ENCODE data around the gene COL17A1. TPM values are rescaled to one million over a fixed set of nuclear protein-coding genes. Genes with fewer than 3 reads are reported as not detected.

The COL17A1 gene
- total and polyA plus RNA-seq, 2 experiments from 2014 or later = 1.1 to 1.3 TPM

DNA sequence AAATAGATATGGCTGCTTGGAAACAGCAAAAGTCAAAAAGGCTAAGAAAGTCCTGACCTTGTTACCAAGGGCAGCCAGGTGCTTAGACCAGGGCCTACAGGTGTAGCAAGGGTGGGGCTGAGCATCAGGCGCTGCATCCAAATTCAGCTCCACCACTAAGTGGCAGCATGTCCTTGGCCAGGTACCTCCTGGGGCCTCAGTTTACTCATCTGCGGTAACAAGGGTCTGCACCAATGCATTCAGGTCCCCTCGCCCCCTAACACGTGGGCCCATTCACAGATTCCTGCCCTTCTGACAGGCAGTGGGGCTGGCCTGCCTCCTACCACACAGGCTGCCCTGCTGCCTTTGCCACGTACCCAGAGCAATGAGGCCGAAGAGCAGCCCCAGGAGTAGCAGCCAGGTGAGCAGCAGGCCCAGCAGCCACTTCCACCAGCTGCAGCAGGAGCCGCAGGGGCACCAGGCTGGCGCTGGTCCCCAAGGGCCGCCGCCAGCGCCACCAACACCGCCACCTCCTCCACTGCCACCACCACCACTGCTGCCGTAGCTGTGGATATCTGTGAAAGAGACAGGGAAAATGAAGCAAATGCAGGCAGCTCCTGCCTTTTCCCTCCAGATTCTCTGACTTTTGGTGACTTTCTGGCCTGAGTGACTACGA lies 28.9 kb downstream of the COL17A1 start:
- peaks cover 30% of the 10 kb centered on the region for H3K4me1 Mint-ChIP-seq
- DNase-seq (ENCODE audit: low spot score) (peak; percentile 41), ATAC-seq (peak; percentile 30)
- Histone ChIP-seq H4K20me1 (replicated peaks; ENCODE audit: insufficient read depth) (no peaks in the 10 kb centered on the region), H3K4me1 (ENCODE audit: insufficient read depth) (peaks cover 21% of the 10 kb centered on the region), H3K27ac (ENCODE audit: low read depth) (no peak overlapping the region), H2AFZ (peak overlapping the region; percentile 69), H3K36me3 (ENCODE audit: insufficient read depth) (no peaks in the 10 kb centered on the region), H3K4me3 (no peak overlapping the region), H3K27me3 (ENCODE audit: insufficient read depth) (no peaks in the 10 kb centered on the region), H3K4me2 (no peak overlapping the region), H3F3A (replicated peaks; ENCODE audit: low read depth) (peaks cover 3% of the 10 kb centered on the region; the same call in 1 of the 2 replicates), H3K9me2 (ENCODE audit: insufficient read depth) (0 out of 2 replicates have a peak, but pooled peaks cover 5% of the 10 kb centered on the region), H3K79me2 (replicated peaks; ENCODE audit: insufficient read depth) (no peaks in the 10 kb centered on the region)
- no peaks in the 10 kb centered on the region for H3K9me3 Mint-ChIP-seq
- H3K4me3 Mint-ChIP-seq = no peak overlapping the region
- peaks cover 10% of the 10 kb centered on the region for H3K27me3 Mint-ChIP-seq (ENCODE audit: insufficient read depth, low read depth, poor library complexity)
- TF ChIP-seq STAT1 (IDR thresholded peaks at IDR 0.05; ENCODE audit: unreplicated experiment) (no peak), POLR2AphosphoS5 (IDR thresholded peaks at IDR 0.05; ENCODE audit: low read depth) (no peak), EZH2 (IDR thresholded peaks at IDR 0.05; ENCODE audit: low read depth, unreplicated experiment) (no peak), EZH2phosphoT487 (IDR thresholded peaks at IDR 0.05; ENCODE audit: unreplicated experiment) (no peak)
- TF ChIP-seq, protein P1, sequence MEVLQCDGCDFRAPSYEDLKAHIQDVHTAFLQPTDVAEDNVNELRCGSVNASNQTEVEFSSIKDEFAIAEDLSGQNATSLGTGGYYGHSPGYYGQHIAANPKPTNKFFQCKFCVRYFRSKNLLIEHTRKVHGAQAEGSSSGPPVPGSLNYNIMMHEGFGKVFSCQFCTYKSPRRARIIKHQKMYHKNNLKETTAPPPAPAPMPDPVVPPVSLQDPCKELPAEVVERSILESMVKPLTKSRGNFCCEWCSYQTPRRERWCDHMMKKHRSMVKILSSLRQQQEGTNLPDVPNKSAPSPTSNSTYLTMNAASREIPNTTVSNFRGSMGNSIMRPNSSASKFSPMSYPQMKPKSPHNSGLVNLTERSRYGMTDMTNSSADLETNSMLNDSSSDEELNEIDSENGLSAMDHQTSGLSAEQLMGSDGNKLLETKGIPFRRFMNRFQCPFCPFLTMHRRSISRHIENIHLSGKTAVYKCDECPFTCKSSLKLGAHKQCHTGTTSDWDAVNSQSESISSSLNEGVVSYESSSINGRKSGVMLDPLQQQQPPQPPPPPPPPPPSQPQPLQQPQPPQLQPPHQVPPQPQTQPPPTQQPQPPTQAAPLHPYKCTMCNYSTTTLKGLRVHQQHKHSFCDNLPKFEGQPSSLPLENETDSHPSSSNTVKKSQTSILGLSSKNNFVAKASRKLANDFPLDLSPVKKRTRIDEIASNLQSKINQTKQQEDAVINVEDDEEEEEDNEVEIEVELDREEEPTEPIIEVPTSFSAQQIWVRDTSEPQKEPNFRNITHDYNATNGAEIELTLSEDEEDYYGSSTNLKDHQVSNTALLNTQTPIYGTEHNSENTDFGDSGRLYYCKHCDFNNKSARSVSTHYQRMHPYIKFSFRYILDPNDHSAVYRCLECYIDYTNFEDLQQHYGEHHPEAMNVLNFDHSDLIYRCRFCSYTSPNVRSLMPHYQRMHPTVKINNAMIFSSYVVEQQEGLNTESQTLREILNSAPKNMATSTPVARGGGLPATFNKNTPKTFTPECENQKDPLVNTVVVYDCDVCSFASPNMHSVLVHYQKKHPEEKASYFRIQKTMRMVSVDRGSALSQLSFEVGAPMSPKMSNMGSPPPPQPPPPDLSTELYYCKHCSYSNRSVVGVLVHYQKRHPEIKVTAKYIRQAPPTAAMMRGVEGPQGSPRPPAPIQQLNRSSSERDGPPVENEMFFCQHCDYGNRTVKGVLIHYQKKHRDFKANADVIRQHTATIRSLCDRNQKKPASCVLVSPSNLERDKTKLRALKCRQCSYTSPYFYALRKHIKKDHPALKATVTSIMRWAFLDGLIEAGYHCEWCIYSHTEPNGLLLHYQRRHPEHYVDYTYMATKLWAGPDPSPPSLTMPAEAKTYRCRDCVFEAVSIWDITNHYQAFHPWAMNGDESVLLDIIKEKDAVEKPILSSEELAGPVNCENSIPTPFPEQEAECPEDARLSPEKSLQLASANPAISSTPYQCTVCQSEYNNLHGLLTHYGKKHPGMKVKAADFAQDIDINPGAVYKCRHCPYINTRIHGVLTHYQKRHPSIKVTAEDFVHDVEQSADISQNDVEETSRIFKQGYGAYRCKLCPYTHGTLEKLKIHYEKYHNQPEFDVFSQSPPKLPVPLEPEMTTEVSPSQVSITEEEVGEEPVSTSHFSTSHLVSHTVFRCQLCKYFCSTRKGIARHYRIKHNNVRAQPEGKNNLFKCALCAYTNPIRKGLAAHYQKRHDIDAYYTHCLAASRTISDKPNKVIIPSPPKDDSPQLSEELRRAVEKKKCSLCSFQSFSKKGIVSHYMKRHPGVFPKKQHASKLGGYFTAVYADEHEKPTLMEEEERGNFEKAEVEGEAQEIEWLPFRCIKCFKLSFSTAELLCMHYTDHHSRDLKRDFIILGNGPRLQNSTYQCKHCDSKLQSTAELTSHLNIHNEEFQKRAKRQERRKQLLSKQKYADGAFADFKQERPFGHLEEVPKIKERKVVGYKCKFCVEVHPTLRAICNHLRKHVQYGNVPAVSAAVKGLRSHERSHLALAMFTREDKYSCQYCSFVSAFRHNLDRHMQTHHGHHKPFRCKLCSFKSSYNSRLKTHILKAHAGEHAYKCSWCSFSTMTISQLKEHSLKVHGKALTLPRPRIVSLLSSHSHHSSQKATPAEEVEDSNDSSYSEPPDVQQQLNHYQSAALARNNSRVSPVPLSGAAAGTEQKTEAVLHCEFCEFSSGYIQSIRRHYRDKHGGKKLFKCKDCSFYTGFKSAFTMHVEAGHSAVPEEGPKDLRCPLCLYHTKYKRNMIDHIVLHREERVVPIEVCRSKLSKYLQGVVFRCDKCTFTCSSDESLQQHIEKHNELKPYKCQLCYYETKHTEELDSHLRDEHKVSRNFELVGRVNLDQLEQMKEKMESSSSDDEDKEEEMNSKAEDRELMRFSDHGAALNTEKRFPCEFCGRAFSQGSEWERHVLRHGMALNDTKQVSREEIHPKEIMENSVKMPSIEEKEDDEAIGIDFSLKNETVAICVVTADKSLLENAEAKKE (CRISPR knock-in tag; IDR thresholded peaks at IDR 0.05) = no peak
- TF ChIP-seq, protein P2, sequence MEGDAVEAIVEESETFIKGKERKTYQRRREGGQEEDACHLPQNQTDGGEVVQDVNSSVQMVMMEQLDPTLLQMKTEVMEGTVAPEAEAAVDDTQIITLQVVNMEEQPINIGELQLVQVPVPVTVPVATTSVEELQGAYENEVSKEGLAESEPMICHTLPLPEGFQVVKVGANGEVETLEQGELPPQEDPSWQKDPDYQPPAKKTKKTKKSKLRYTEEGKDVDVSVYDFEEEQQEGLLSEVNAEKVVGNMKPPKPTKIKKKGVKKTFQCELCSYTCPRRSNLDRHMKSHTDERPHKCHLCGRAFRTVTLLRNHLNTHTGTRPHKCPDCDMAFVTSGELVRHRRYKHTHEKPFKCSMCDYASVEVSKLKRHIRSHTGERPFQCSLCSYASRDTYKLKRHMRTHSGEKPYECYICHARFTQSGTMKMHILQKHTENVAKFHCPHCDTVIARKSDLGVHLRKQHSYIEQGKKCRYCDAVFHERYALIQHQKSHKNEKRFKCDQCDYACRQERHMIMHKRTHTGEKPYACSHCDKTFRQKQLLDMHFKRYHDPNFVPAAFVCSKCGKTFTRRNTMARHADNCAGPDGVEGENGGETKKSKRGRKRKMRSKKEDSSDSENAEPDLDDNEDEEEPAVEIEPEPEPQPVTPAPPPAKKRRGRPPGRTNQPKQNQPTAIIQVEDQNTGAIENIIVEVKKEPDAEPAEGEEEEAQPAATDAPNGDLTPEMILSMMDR (conservative IDR thresholded peaks at IDR 0.05; ENCODE audit: low read depth in 2 of 2) = peak; percentile 35 to 81; a peak in 3 of 4 replicates
- TF ChIP-seq, protein P3, sequence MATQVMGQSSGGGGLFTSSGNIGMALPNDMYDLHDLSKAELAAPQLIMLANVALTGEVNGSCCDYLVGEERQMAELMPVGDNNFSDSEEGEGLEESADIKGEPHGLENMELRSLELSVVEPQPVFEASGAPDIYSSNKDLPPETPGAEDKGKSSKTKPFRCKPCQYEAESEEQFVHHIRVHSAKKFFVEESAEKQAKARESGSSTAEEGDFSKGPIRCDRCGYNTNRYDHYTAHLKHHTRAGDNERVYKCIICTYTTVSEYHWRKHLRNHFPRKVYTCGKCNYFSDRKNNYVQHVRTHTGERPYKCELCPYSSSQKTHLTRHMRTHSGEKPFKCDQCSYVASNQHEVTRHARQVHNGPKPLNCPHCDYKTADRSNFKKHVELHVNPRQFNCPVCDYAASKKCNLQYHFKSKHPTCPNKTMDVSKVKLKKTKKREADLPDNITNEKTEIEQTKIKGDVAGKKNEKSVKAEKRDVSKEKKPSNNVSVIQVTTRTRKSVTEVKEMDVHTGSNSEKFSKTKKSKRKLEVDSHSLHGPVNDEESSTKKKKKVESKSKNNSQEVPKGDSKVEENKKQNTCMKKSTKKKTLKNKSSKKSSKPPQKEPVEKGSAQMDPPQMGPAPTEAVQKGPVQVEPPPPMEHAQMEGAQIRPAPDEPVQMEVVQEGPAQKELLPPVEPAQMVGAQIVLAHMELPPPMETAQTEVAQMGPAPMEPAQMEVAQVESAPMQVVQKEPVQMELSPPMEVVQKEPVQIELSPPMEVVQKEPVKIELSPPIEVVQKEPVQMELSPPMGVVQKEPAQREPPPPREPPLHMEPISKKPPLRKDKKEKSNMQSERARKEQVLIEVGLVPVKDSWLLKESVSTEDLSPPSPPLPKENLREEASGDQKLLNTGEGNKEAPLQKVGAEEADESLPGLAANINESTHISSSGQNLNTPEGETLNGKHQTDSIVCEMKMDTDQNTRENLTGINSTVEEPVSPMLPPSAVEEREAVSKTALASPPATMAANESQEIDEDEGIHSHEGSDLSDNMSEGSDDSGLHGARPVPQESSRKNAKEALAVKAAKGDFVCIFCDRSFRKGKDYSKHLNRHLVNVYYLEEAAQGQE (IDR thresholded peaks at IDR 0.05; ENCODE audit: unreplicated experiment) = no peak
- TF ChIP-seq, protein P4, sequence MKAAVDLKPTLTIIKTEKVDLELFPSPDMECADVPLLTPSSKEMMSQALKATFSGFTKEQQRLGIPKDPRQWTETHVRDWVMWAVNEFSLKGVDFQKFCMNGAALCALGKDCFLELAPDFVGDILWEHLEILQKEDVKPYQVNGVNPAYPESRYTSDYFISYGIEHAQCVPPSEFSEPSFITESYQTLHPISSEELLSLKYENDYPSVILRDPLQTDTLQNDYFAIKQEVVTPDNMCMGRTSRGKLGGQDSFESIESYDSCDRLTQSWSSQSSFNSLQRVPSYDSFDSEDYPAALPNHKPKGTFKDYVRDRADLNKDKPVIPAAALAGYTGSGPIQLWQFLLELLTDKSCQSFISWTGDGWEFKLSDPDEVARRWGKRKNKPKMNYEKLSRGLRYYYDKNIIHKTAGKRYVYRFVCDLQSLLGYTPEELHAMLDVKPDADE (IDR thresholded peaks at IDR 0.05) = no peak
- no peaks in the 10 kb centered on the region for H3K36me3 Mint-ChIP-seq (ENCODE audit: low read depth)
- H3K27ac Mint-ChIP-seq = no peak overlapping the region
